Smooth muscle cell (in vitro differentiated cells): ENCODE results near the gene VPS52. TPM values are rescaled to one million over a fixed set of nuclear protein-coding genes. Genes with fewer than 3 reads are reported as not detected.

Source experiments
- DNase-seq: peaks from one replicate; lab custom pipeline; 2025; ENCODE audit not compliant: unreplicated experiment; lab: John Stamatoyannopoulos, UW
- H2AFZ ChIP-seq: fragments of 200-600 bp; sonication (generic); 2 replicates; pipeline ENCODE4 v1.6.0; 2016; ENCODE audit warnings: antibody characterized with exemption, low read depth, mild to moderate bottlenecking
- H3F3A ChIP-seq: fragments of 200-600 bp; sonication (generic); 2 replicates; pipeline ENCODE4 v1.6.0; 2017; ENCODE audit warnings: antibody characterized with exemption, low read depth
- H3K27ac ChIP-seq: fragments of 200-600 bp; sonication (generic); 2 replicates; pipeline ENCODE4 v1.5.1; 2016; ENCODE audit warnings: low read depth, mild to moderate bottlenecking
- H3K27me3 ChIP-seq: fragments of 200-600 bp; sonication (generic); 2 replicates; pipeline ENCODE4 v1.6.1; 2016; ENCODE audit warnings: low read depth, mild to moderate bottlenecking
- H3K36me3 ChIP-seq: fragments of 200-600 bp; sonication (generic); 2 replicates; pipeline ENCODE4 v1.5.1; 2016; ENCODE audit warnings: low read depth
- H3K4me1 ChIP-seq: fragments of 200-600 bp; sonication (generic); 2 replicates; pipeline ENCODE4 v1.5.1; 2016; ENCODE audit warnings: low read depth
- H3K4me2 ChIP-seq: fragments of 200-600 bp; sonication (generic); 2 replicates; pipeline ENCODE4 v1.6.0; 2016; ENCODE audit warnings: mild to moderate bottlenecking
- H3K4me3 ChIP-seq: fragments of 200-600 bp; sonication (generic); 2 replicates; pipeline ENCODE4 v1.5.1; 2016; ENCODE audit warnings: mild to moderate bottlenecking
- H3K79me2 ChIP-seq: fragments of 200-600 bp; sonication (generic); 2 replicates; pipeline ENCODE4 v1.6.0; 2016; ENCODE audit warnings: low read depth, mild to moderate bottlenecking
- H3K9ac ChIP-seq: fragments of 200-600 bp; sonication (generic); 2 replicates; pipeline ENCODE4 v1.6.0; 2016; ENCODE audit warnings: low read depth
- H3K9me3 ChIP-seq: fragments of 200-600 bp; sonication (generic); replicated peaks from 2 replicates; pipeline ENCODE4 v1.5.1; 2016; ENCODE audit warnings: low read depth
- H4K20me1 ChIP-seq: fragments of 200-600 bp; sonication (generic); 2 replicates; pipeline ENCODE4 v1.6.0; 2016; ENCODE audit warnings: low read depth
- CTCF ChIP-seq: fragments of 200-600 bp; sonication (generic); IDR thresholded peaks from 2 replicates; pipeline ENCODE4 v1.5.1; 2017; ENCODE audit warnings: borderline replicate concordance, mild to moderate bottlenecking, antibody characterized with exemption; ENCODE audit not compliant: insufficient read depth, poor library complexity, severe bottlenecking
- WGBS: methylation state at CpG from one replicate; pipeline ENCODE4 v1.1.7; 2016; ENCODE audit warnings: low lambda C conversion rate; 5-methylcytosine and 5-hydroxymethylcytosine counted together
- polyA plus RNA-seq: library from polyadenylated mRNA; unstranded; fragments of >200 nt; fragmentation: Nextera tagmentation; extraction: Ambion mirVana; gene quantifications from 2 replicates; pipeline ENCODE4 v1.2.1, GENCODE V29; 2016
- total RNA-seq: library from RNA; depleted of rRNA; stranded (reverse); fragments of >200 nt; gene quantifications from 2 replicates; pipeline ENCODE4 v1.2.3, GENCODE V29; 2014

VPS52 gene
- total and polyA plus RNA-seq, 2 experiments from 2014 or later = 22.6 to 34.7 TPM

GRCh38 chr6:33319939-33320314 lies 48.3 kb upstream of the VPS52 start:
- 93% methylated on average over 3 of the region's 3 CpGs for WGBS
- H3F3A ChIP-seq = peaks cover 45% of the 10 kb centered on the region
- H3K9ac ChIP-seq = peak overlapping the region; percentile 86
- H3K4me1 ChIP-seq = peaks cover 36% of the 10 kb centered on the region
- no peaks in the 10 kb centered on the region for H3K9me3 ChIP-seq
- peaks cover 26% of the 10 kb centered on the region for H3K79me2 ChIP-seq
- H3K27me3 ChIP-seq = no peaks in the 10 kb centered on the region
- H3K27ac ChIP-seq = peak overlapping the region; percentile 97
- peaks cover 4% of the 10 kb centered on the region for H4K20me1 ChIP-seq
- no peak overlapping the region for H3K4me3 ChIP-seq
- DNase-seq = no peak
- no peaks in the 10 kb centered on the region for H3K36me3 ChIP-seq
- H2AFZ ChIP-seq = no peak overlapping the region
- peak overlapping the region; percentile 96 for H3K4me2 ChIP-seq
- TF ChIP-seq CTCF = no peak

GRCh38 chr6:33318426-33319073 lies 46.9 kb upstream of the VPS52 start:
- WGBS = 66% methylated on average over 8 of the region's 8 CpGs
- no peaks in the 10 kb centered on the region for H3K27me3 ChIP-seq
- H3K9ac ChIP-seq = peak overlapping the region; percentile 51
- peaks cover 4% of the 10 kb centered on the region for H4K20me1 ChIP-seq
- no peak for TF ChIP-seq CTCF
- peaks cover 26% of the 10 kb centered on the region for H3K79me2 ChIP-seq
- no peaks in the 10 kb centered on the region for H3K9me3 ChIP-seq
- DNase-seq = no peak
- H2AFZ ChIP-seq = no peak overlapping the region
- no peaks in the 10 kb centered on the region for H3K36me3 ChIP-seq
- peak overlapping the region; percentile 93 for H3K4me3 ChIP-seq
- H3K4me1 ChIP-seq = peaks cover 37% of the 10 kb centered on the region
- peak overlapping the region; percentile 96 for H3K4me2 ChIP-seq
- H3F3A ChIP-seq = peaks cover 41% of the 10 kb centered on the region
- H3K27ac ChIP-seq = peak overlapping the region; percentile 97

GRCh38 chr6:33317669-33318425 lies 46.2 kb upstream of the VPS52 start, which contains the start of gene ZBTB22:
Gene ZBTB22 (minus strand): TSS chr6:33317744. CDS start chr6:33316916, 828 bp downstream.
- WGBS = 1% methylated on average over 35 of the region's 44 CpGs
- Histone ChIP-seq H3K4me1 (peaks cover 36% of the 10 kb centered on the region), H3F3A (peaks cover 37% of the 10 kb centered on the region), H3K79me2 (peaks cover 29% of the 10 kb centered on the region), H3K9ac (peak within 1 kb of the TSS; percentile 88), H3K27ac (peak within 1 kb of the TSS; percentile 97), H3K27me3 (no peaks in the 10 kb centered on the region), H4K20me1 (peaks cover 7% of the 10 kb centered on the region), H2AFZ (peak within 1 kb of the TSS; percentile 89), H3K9me3 (no peaks in the 10 kb centered on the region), H3K4me2 (peak within 1 kb of the TSS; percentile 96), H3K36me3 (no peaks in the 10 kb centered on the region), H3K4me3 (peak within 1 kb of the TSS; percentile 93)
- no peak for TF ChIP-seq CTCF
- DNase-seq = peak; percentile 95

- no peak for DNase-seq
Observed at GRCh38 chr6:33317419-33317668, 45.7 kb upstream of the VPS52 start.

More at GRCh38 chr6:33317419-33317668, 45.7 kb upstream of the VPS52 start:
- Histone ChIP-seq H3K79me2 (peaks cover 30% of the 10 kb centered on the region), H3K36me3 (no peaks in the 10 kb centered on the region), H3K4me3 (peak overlapping the region; percentile 93), H3K27ac (peak overlapping the region; percentile 97), H3K27me3 (no peaks in the 10 kb centered on the region), H3F3A (peaks cover 37% of the 10 kb centered on the region), H3K9ac (peak overlapping the region; percentile 88), H3K4me1 (peaks cover 36% of the 10 kb centered on the region), H2AFZ (no peak overlapping the region), H3K9me3 (no peaks in the 10 kb centered on the region), H3K4me2 (peak overlapping the region; percentile 62), H4K20me1 (peaks cover 12% of the 10 kb centered on the region)
- no peak for TF ChIP-seq CTCF
- no CpG with 5 or more reads among the region's 27 CpGs for WGBS
